ENCODE results near the gene VCX3A. TPM values are rescaled to one million over a fixed set of nuclear protein-coding genes. Genes with fewer than 3 reads are reported as not detected.

VCX3A gene
- total RNA-seq, 4 donors from 2014 or later, result 0.56 TPM; not detected in 3

- no peak for DNase-seq
- no peak for TF ChIP-seq POLR2A (IDR thresholded peaks at IDR 0.05)
- TF ChIP-seq CTCF (IDR thresholded peaks at IDR 0.05), result no peak
- no peaks in the 10 kb centered on the region for H3K9me3 ChIP-seq
- no peaks in the 10 kb centered on the region for H3K4me1 ChIP-seq
- no peaks in the 10 kb centered on the region for H3K36me3 ChIP-seq
- no peak overlapping the region for H3K27ac ChIP-seq
- WGBS, 2 donors, result 80 to 82% methylated on average over 1 of the region's 1 CpG
- no peak overlapping the region for H3K4me3 ChIP-seq (replicated peaks in 1 of 3)
- intact Hi-C loops (cut with DNase I), result no loop called here
- no peaks in the 10 kb centered on the region for H3K27me3 ChIP-seq
Measured at GRCh38 chrX:6500719-6501118, 34.2 kb downstream of the VCX3A start.

GRCh38 chrX:6498324-6498723 lies 36.6 kb downstream of the VCX3A start:
- TF ChIP-seq CTCF (IDR thresholded peaks at IDR 0.05), result no peak
- no peak for TF ChIP-seq POLR2A (IDR thresholded peaks at IDR 0.05)
- WGBS, 2 donors, result 87 to 94% methylated on average over 1 to 2 of the region's 2 CpGs
- Histone ChIP-seq H3K4me1 (no peaks in the 10 kb centered on the region), H3K27ac (no peak overlapping the region), H3K27me3 (no peaks in the 10 kb centered on the region), H3K4me3 (replicated peaks in 1 of 3) (no peak overlapping the region), H3K9me3 (no peaks in the 10 kb centered on the region), H3K36me3 (no peaks in the 10 kb centered on the region)
- DNase-seq, result no peak
- intact Hi-C loops (cut with DNase I), result no loop called here

All from thyroid gland (tissue), 4 donors.